ENCODE data around the gene PSMD1.

The PSMD1 gene

DNA sequence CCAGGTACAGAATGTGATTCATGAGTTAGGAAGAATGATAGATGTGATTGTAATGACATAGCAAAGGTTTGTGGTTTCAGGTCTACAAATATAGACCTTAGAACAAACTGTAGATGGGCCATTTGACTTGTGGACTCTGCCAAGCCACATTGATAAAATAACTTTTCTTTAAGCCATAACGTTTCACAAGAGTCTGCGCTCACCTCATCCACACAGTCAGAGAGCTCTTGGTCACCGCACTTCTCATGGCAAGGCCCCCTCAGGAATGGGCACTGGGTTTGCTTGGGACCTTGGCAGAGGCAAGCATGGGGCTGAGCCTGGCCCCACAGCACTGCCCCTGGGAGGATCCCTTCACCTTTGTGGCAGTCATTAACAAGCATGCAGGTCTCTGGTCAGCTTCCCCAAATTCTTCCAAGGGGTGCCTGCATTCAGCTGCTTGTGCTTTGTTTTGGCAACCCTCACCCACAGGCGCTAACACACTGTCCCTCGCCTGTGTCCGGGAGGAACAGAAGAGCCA lies 155.7 kb downstream of the PSMD1 start:
- DNase-seq = no peak

DNA sequence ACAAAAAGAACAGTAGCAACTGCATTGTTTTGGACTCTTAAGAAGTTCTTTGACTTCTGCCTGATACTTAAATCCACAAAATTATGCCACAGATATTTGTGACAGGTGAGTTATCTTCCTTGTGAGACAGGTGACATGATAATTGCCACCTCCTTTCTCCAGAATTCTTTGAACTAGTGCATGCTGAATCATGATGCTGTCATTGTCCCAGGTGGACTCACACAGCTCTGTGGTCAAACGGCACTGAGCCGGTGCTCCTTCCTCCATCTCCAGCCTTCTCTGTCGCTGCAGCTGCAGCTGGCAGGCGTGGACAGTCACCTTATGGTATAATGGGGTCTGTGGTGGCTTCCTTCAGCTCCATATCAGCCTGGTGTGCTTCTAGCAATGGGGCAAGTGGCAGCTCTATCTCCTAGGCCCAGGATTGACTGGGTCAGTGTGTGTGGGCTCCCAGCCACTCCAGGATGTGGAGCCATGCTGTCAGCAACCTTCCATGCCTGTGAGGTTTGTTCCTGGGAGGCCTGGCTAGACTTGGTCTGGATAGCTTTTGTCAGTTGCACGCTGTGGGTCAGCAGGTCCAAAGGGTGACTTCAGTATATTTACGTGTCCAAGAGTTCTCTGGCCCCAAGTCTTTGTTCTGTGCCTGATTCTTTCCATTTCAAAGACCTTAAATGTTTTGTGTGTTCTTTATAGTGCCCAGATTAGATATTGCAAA lies 157.4 kb downstream of the PSMD1 start:
- DNase-seq = no peak

GRCh38 chr2:231218366-231218765 lies 161.7 kb downstream of the PSMD1 start:
- DNase-seq = no peak

DNA sequence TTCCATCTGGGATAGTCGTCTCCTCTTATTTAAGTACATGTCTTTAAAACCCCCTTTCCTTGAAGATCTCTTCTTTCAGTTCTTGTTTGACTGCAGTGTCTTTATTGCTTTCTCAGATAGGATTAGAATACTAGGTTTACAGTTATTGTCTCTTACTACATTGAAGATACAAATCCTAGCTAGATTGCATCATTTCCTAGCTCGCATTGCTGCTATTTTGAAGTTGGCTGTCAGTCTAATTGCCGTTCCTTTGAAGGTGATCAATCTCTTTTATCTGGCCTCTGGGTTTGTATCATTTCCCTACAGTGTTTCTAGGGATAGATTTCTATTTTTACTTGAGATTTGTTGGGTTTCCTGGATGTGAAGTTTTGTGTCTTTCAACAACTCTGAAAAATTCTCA lies 162.6 kb downstream of the PSMD1 start:
- no peak for DNase-seq

DNA sequence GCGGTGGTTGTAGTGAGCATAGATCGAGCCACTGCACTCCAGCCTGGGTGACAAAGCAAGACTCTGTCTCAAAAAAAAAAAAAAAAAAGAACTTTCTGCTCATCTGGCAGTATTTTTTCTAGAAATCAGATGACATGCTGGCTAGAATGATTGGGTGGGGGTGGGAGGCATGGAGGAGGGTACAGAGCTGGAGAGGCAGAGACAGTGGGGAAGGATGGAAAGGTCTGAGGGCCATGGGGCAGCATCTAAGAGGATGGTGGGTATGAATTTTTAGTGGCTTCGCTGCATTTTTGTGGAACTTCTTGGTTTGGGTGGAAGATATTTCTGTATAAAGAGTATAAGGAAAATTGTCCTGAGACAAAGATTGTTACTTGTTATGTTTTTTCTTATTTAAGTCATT lies 165.1 kb downstream of the PSMD1 start:
- DNase-seq = no peak

All from NCI-H2029 treated with DMSO at 0.1 percent for 48 hours (cell line).